Measurements from ENCODE around the gene FRMD7. TPM values are rescaled to one million over a fixed set of nuclear protein-coding genes. Genes with fewer than 3 reads are reported as not detected.
"Not testable (repeated sequence)": the region's sequence is repeated elsewhere in the genome, so short reads cannot be mapped to it uniquely, and the experiment has no call there.

Gene FRMD7
- total RNA-seq, 2 donors from 2014 or later, result not detected

GRCh38 chrX:132169554-132169953 is 41.7 kb upstream of the FRMD7 start:
- TF ChIP-seq POLR2AphosphoS5 (IDR thresholded peaks at IDR 0.05) (no peak), CTCF (IDR thresholded peaks at IDR 0.05) (no peak), POLR2A (IDR thresholded peaks at IDR 0.05) (no peak)
- DNase-seq (ENCODE audit: low spot score), result no peak

GRCh38 chrX:132165651-132166050 is 37.8 kb upstream of the FRMD7 start:
- no peaks in the 10 kb centered on the region for H3K27me3 ChIP-seq (replicated peaks; ENCODE audit: insufficient read depth)
- TF ChIP-seq POLR2A (IDR thresholded peaks at IDR 0.05) (no peak), CTCF (IDR thresholded peaks at IDR 0.05) (no peak), POLR2AphosphoS5 (IDR thresholded peaks at IDR 0.05) (no peak)
- H3K27ac ChIP-seq, result no peak overlapping the region
- no peaks in the 10 kb centered on the region for H3K4me1 ChIP-seq (replicated peaks)
- no peak for DNase-seq (ENCODE audit: low spot score)
- H3K4me3 ChIP-seq, result no peak overlapping the region
- no peaks in the 10 kb centered on the region for H3K36me3 ChIP-seq
- H3K9me3 ChIP-seq, result no peaks in the 10 kb centered on the region
- intact Hi-C loops (cut with DNase I), result no loop called here

More at GRCh38 chrX:132169554-132169953, 41.7 kb upstream of the FRMD7 start:
- H3K4me3 ChIP-seq, result no peak overlapping the region
- no peaks in the 10 kb centered on the region for H3K36me3 ChIP-seq
- no peaks in the 10 kb centered on the region for H3K4me1 ChIP-seq (replicated peaks)
- H3K9me3 ChIP-seq, result no peaks in the 10 kb centered on the region
- WGBS, result 43% methylated on average over 3 of the region's 3 CpGs
- no peak overlapping the region for H3K27ac ChIP-seq
- H3K27me3 ChIP-seq (replicated peaks; ENCODE audit: insufficient read depth), result no peaks in the 10 kb centered on the region
- intact Hi-C loops (cut with DNase I), result no loop called here

- no peaks in the 10 kb centered on the region for H3K4me1 ChIP-seq (replicated peaks)
- intact Hi-C loops (cut with DNase I), result no loop called here
Measured at GRCh38 chrX:132165005-132165404, 37.2 kb upstream of the FRMD7 start.

GRCh38 chrX:132163094-132163493 is 35.3 kb upstream of the FRMD7 start:
- H3K36me3 ChIP-seq; H3K4me1 ChIP-seq (replicated peaks); DNase-seq (ENCODE audit: low spot score); H3K27ac ChIP-seq; intact Hi-C loops (cut with DNase I); H3K4me3 ChIP-seq; H3K9me3 ChIP-seq; H3K27me3 ChIP-seq (replicated peaks; ENCODE audit: insufficient read depth): not testable (repeated sequence)
- WGBS, result 80% methylated on average over 1 of the region's 3 CpGs

More at GRCh38 chrX:132165005-132165404, 37.2 kb upstream of the FRMD7 start:
- no peak overlapping the region for H3K27ac ChIP-seq
- no peak for DNase-seq (ENCODE audit: low spot score)
- no peaks in the 10 kb centered on the region for H3K36me3 ChIP-seq
- TF ChIP-seq CTCF (IDR thresholded peaks at IDR 0.05) (no peak), POLR2AphosphoS5 (IDR thresholded peaks at IDR 0.05) (no peak), POLR2A (IDR thresholded peaks at IDR 0.05) (no peak)
- H3K9me3 ChIP-seq, result no peaks in the 10 kb centered on the region
- no peak overlapping the region for H3K4me3 ChIP-seq
- H3K27me3 ChIP-seq (replicated peaks; ENCODE audit: insufficient read depth), result no peaks in the 10 kb centered on the region

GRCh38 chrX:132153166-132153565 is 25.3 kb upstream of the FRMD7 start:
- no peak overlapping the region for H3K4me3 ChIP-seq
- H3K27me3 ChIP-seq (replicated peaks; ENCODE audit: insufficient read depth), result no peaks in the 10 kb centered on the region
- no peak for DNase-seq (ENCODE audit: low spot score)
- no peaks in the 10 kb centered on the region for H3K4me1 ChIP-seq (replicated peaks)
- no peaks in the 10 kb centered on the region for H3K36me3 ChIP-seq
- intact Hi-C loops (cut with DNase I), result no loop called here
- H3K9me3 ChIP-seq, result no peaks in the 10 kb centered on the region
- 80% methylated on average over 4 of the region's 4 CpGs for WGBS
- TF ChIP-seq POLR2A (IDR thresholded peaks at IDR 0.05), result no peak
- TF ChIP-seq CTCF (IDR thresholded peaks at IDR 0.05), result no peak
- TF ChIP-seq POLR2AphosphoS5 (IDR thresholded peaks at IDR 0.05), result no peak
- H3K27ac ChIP-seq, result no peak overlapping the region
